Measurements from ENCODE around the gene RAB17.

Gene RAB17

GRCh38 chr2:237577956-237578870 is 12.3 kb downstream of the RAB17 start:
- Histone ChIP-seq H3K79me2 (ENCODE audit: low read length) (no peaks in the 10 kb centered on the region), H3F3A (ENCODE audit: insufficient read depth, low read length) (no peaks in the 10 kb centered on the region), H3K36me3 (replicated peaks; ENCODE audit: insufficient read depth, low read length) (no peaks in the 10 kb centered on the region), H3K4me1 (ENCODE audit: low read length) (no peaks in the 10 kb centered on the region), H3K9ac (ENCODE audit: low read length) (no peak overlapping the region), H3K27me3 (replicated peaks; ENCODE audit: insufficient read depth, low read length) (no peaks in the 10 kb centered on the region), H3K27ac (ENCODE audit: low read length) (no peak overlapping the region), H3K9me2 (replicated peaks; ENCODE audit: insufficient read depth, low read length) (no peaks in the 10 kb centered on the region), H2AFZ (ENCODE audit: low read length) (no peak overlapping the region), H3K9me3 (replicated peaks; ENCODE audit: insufficient read depth, low read length) (no peaks in the 10 kb centered on the region), H3K4me3 (ENCODE audit: low read length) (no peak overlapping the region), H3K4me2 (ENCODE audit: low read depth, low read length) (no peak overlapping the region), H4K20me1 (ENCODE audit: insufficient read depth, low read length) (no peaks in the 10 kb centered on the region)
- DNase-seq = no peak
- TF ChIP-seq CTCF (IDR thresholded peaks at IDR 0.05; ENCODE audit: low read length) = no peak
- TF ChIP-seq EZH2 (optimal IDR thresholded peaks at IDR 0.05; ENCODE audit: low read depth, low read length) = no peak
- no peak for TF ChIP-seq EZH2phosphoT487 (IDR thresholded peaks at IDR 0.05; ENCODE audit: low read length)

DNA sequence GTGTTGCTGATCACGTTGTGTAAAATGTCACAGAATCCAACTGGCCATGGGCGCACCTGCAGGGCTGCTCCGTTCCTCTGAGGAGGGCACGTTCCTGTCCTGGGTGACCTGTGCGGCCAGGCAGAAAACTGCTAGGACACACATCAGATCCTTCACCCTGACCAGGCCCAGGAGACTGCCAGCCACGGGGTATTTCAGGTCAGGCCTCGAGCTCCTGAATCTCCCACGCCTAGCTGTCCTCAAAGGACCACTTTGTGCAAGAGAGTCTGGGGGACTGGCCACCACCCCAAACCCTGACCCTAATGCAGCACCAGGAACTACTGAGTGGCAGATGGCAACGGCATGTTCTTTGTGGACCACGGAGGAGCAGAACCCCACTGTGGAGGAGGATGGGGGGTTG is 13.1 kb downstream of the RAB17 start:
- H3K27ac ChIP-seq (ENCODE audit: low read length) = no peak overlapping the region
- no peak overlapping the region for H3K4me3 ChIP-seq (ENCODE audit: low read length)
- no peak overlapping the region for H3K9ac ChIP-seq (ENCODE audit: low read length)
- no peaks in the 10 kb centered on the region for H3K79me2 ChIP-seq (ENCODE audit: low read length)
- H3K4me2 ChIP-seq (ENCODE audit: low read depth, low read length) = no peak overlapping the region
- H3F3A ChIP-seq (ENCODE audit: insufficient read depth, low read length) = no peaks in the 10 kb centered on the region
- H3K36me3 ChIP-seq (replicated peaks; ENCODE audit: insufficient read depth, low read length) = no peaks in the 10 kb centered on the region
- DNase-seq = no peak
- no peaks in the 10 kb centered on the region for H3K9me2 ChIP-seq (replicated peaks; ENCODE audit: insufficient read depth, low read length)
- H3K4me1 ChIP-seq (ENCODE audit: low read length) = peaks cover under 1% of the 10 kb centered on the region; the same call in 1 of the 2 replicates
- H4K20me1 ChIP-seq (ENCODE audit: insufficient read depth, low read length) = no peaks in the 10 kb centered on the region
- H3K9me3 ChIP-seq (replicated peaks; ENCODE audit: insufficient read depth, low read length) = no peaks in the 10 kb centered on the region
- no peaks in the 10 kb centered on the region for H3K27me3 ChIP-seq (replicated peaks; ENCODE audit: insufficient read depth, low read length)
- TF ChIP-seq EZH2 (optimal IDR thresholded peaks at IDR 0.05; ENCODE audit: low read depth, low read length) = no peak
- no peak for TF ChIP-seq CTCF (IDR thresholded peaks at IDR 0.05; ENCODE audit: low read length)
- TF ChIP-seq EZH2phosphoT487 (IDR thresholded peaks at IDR 0.05; ENCODE audit: low read length) = no peak
- H2AFZ ChIP-seq (ENCODE audit: low read length) = no peak overlapping the region

DNA sequence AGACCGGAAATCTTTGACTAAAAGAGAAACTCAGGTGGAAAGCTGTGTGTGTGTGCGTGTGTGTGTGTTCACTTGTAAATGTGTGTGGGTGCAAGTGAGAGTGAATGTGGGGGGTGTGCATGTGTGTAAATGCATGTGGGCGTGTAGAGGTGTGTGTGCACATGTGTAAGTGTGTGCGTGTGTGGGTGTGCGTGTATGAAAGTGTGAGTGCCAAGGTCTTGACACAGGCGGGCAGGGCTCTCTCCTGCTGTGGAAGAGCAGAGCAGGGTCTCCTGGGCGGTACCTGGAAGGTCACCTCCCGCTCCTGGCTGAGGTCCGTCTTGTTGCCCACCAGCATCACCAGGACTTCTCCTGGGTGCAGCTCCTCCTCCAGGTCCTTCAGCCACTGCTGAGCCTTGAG is 13.6 kb downstream of the RAB17 start:
- H3F3A ChIP-seq (ENCODE audit: insufficient read depth, low read length) = no peaks in the 10 kb centered on the region
- no peak overlapping the region for H3K27ac ChIP-seq (ENCODE audit: low read length)
- H3K9me2 ChIP-seq (replicated peaks; ENCODE audit: insufficient read depth, low read length) = no peaks in the 10 kb centered on the region
- no peak overlapping the region for H2AFZ ChIP-seq (ENCODE audit: low read length)
- TF ChIP-seq CTCF (IDR thresholded peaks at IDR 0.05; ENCODE audit: low read length) (no peak), EZH2phosphoT487 (IDR thresholded peaks at IDR 0.05; ENCODE audit: low read length) (no peak), EZH2 (optimal IDR thresholded peaks at IDR 0.05; ENCODE audit: low read depth, low read length) (no peak)
- no peaks in the 10 kb centered on the region for H3K27me3 ChIP-seq (replicated peaks; ENCODE audit: insufficient read depth, low read length)
- no peaks in the 10 kb centered on the region for H4K20me1 ChIP-seq (ENCODE audit: insufficient read depth, low read length)
- H3K9me3 ChIP-seq (replicated peaks; ENCODE audit: insufficient read depth, low read length) = no peaks in the 10 kb centered on the region
- H3K79me2 ChIP-seq (ENCODE audit: low read length) = no peaks in the 10 kb centered on the region
- no peak for DNase-seq
- peaks cover 4% of the 10 kb centered on the region; the same call in 1 of the 2 replicates for H3K4me1 ChIP-seq (ENCODE audit: low read length)
- H3K4me2 ChIP-seq (ENCODE audit: low read depth, low read length) = no peak overlapping the region
- H3K9ac ChIP-seq (ENCODE audit: low read length) = no peak overlapping the region
- no peak overlapping the region for H3K4me3 ChIP-seq (ENCODE audit: low read length)
- H3K36me3 ChIP-seq (replicated peaks; ENCODE audit: insufficient read depth, low read length) = no peaks in the 10 kb centered on the region
